OCI-LY7 (cell line): ENCODE measurements around the gene SLCO2A1.

Experiments used
- CTCF ChIP-seq: fragments of 200-600 bp; sonication (generic); conservative IDR thresholded peaks from 2 replicates; pipeline ENCODE4 v1.5.1; 2014; ENCODE audit warnings: mild to moderate bottlenecking, antibody characterized with exemption, low read length, moderate library complexity, mixed read lengths
- EZH2phosphoT487 ChIP-seq: fragments of 200-600 bp; sonication (generic); IDR thresholded peaks from 2 replicates; pipeline ENCODE4 v1.6.1; 2018; ENCODE audit warnings: low read depth, borderline replicate concordance, mild to moderate bottlenecking, mixed run types, antibody characterized with exemption, low read length, moderate library complexity, mixed read lengths

- TF ChIP-seq CTCF: no peak
- TF ChIP-seq EZH2phosphoT487: no peak
Observed at GRCh38 chr3:133880287-133880686, 149.4 kb downstream of the SLCO2A1 start.
